Body of pancreas (tissue), 4 donors: ENCODE data around the gene CRYBA2.

Experiments
- POLR2A ChIP-seq, 3 donors: fragments of 450-650 bp; IDR thresholded peaks; one replicate each; pipeline ENCODE4 v1.6.1; 2016; ENCODE audit warnings: antibody characterized with exemption in 3 of 3, mild to moderate bottlenecking in 2 of 3
- TF ChIP-seq, protein P1 (sequence below), 7 experiments: fragments of 450-650 bp in 4 of 7; fragments of 200-600 bp in 3 of 7; sonication (generic) in 3 of 7; IDR thresholded peaks; one replicate each; pipeline ENCODE4 v1.5.1; 2016 to 2019; ENCODE audit warnings: antibody characterized with exemption in 7 of 7

DNA sequence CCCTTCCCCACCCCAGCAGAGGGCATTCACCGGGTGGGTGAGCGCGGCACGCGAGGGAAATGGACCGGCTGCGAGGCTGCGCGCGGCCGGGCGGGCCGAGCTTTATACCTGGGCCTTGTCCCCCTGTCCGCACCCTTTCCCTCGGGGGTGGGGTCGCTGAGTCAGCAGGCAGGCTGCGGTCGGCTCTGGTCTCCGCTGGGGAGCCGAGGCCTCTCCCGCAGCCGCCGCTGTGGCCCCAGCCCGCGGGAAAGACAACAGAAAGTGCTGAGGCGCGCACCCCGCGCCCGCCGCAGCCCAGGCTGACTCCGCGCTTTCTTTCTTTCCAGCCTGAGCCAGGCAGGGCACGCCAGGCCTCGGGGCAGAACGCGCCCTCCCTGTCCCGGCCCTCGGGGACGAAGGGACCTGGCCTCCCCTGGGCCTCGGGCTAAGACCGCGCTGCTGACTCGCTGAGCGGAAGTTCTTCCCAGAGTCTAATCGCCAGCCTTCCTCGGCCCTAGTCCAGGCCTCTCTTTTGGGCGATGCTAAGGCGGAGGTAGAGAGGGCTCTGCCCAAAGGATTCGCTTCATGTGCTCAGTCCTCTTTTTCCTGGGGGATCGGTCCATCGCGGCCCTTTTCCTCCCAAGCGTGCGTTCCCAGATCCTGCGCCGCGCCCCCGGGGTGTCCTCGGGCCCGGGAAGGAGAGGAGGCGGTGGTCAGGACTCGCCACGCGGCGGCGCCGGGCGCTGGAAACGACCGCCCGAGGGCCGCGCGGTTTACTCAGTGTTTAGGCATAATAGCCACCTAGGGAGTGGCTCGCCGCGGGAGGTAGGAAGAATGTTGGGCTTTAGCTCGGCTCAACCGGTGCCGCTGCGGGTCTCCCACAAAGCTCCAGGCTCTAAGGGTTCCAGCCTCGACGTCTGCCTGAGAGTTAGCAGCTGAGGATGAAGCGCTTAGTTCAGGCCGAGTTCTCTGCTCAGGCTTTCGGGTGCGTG lies at the start of gene CRYBA2:
- no peak for TF ChIP-seq POLR2A (IDR thresholded peaks at IDR 0.05)
- TF ChIP-seq, protein P1, sequence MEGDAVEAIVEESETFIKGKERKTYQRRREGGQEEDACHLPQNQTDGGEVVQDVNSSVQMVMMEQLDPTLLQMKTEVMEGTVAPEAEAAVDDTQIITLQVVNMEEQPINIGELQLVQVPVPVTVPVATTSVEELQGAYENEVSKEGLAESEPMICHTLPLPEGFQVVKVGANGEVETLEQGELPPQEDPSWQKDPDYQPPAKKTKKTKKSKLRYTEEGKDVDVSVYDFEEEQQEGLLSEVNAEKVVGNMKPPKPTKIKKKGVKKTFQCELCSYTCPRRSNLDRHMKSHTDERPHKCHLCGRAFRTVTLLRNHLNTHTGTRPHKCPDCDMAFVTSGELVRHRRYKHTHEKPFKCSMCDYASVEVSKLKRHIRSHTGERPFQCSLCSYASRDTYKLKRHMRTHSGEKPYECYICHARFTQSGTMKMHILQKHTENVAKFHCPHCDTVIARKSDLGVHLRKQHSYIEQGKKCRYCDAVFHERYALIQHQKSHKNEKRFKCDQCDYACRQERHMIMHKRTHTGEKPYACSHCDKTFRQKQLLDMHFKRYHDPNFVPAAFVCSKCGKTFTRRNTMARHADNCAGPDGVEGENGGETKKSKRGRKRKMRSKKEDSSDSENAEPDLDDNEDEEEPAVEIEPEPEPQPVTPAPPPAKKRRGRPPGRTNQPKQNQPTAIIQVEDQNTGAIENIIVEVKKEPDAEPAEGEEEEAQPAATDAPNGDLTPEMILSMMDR (IDR thresholded peaks at IDR 0.05) = peak in 4 of 7 experiments; percentile 5 to 31 (median 12)
